ENCODE results near the gene KLC3. TPM values are rescaled to one million over a fixed set of nuclear protein-coding genes. Genes with fewer than 3 reads are reported as not detected.

The KLC3 gene
- total RNA-seq, 1 experiment from 2014 or later = 0.49 TPM

GRCh38 chr19:45303269-45304060, 37.1 kb upstream of the KLC3 start:
- no TSS peak for BruUV-seq (replicated peaks)
- TF ChIP-seq TCF7L2 (IDR thresholded peaks at IDR 0.05; ENCODE audit: low read depth, low read length) = no peak
- TF ChIP-seq SIN3A (IDR thresholded peaks at IDR 0.05; ENCODE audit: borderline replicate concordance, insufficient read depth, low read depth, low read length) = no peak
- TF ChIP-seq REST (IDR thresholded peaks at IDR 0.05; ENCODE audit: insufficient read depth in 1 of 2, low read depth in 2 of 2, low read length in 1 of 2) = no peak
- TF ChIP-seq POLR2AphosphoS5 (IDR thresholded peaks at IDR 0.05; ENCODE audit: low read depth, low read length) = no peak
- no peak for TF ChIP-seq CTCF (IDR thresholded peaks at IDR 0.05)
- POLR2A ChIA-PET = no interaction called here
- CTCF ChIA-PET = no interaction called here
- Histone ChIP-seq H3K36me3 (ENCODE audit: control insufficient read depth, insufficient read depth, low read length) (no peaks in the 10 kb centered on the region), H3K27ac (ENCODE audit: low read length) (no peak overlapping the region), H3K9me3 (ENCODE audit: control insufficient read depth, insufficient read depth, low read depth, low read length) (no peaks in the 10 kb centered on the region), H3K4me3 (ENCODE audit: low read depth in 2 of 2, low read length in 2 of 2) (no peak overlapping the region), H3K4me1 (ENCODE audit: control insufficient read depth, insufficient read depth, low read length) (no peaks in the 10 kb centered on the region), H3K27me3 (ENCODE audit: control insufficient read depth, insufficient read depth, low read length) (no peaks in the 10 kb centered on the region)
- ATAC-seq (no peak), DNase-seq (ENCODE audit: low read depth, low spot score) (no peak)
- intact Hi-C loops (cut with micrococcal nuclease; ENCODE audit: unreplicated experiment) (no loop called here), in situ Hi-C loops (cut with HindIII; ENCODE audit: low pct_unique_long_range_greater_than_20kb, low sequenced_read_pairs) (no loop called here)

- Histone ChIP-seq H3K36me3 (ENCODE audit: control insufficient read depth, insufficient read depth, low read length) (no peaks in the 10 kb centered on the region), H3K27me3 (ENCODE audit: control insufficient read depth, insufficient read depth, low read length) (no peaks in the 10 kb centered on the region), H3K4me1 (ENCODE audit: control insufficient read depth, insufficient read depth, low read length) (no peaks in the 10 kb centered on the region), H3K4me3 (ENCODE audit: low read depth in 2 of 2, low read length in 2 of 2) (no peak overlapping the region), H3K27ac (ENCODE audit: low read length) (no peak overlapping the region), H3K9me3 (ENCODE audit: control insufficient read depth, insufficient read depth, low read depth, low read length) (no peaks in the 10 kb centered on the region)
- ATAC-seq (peak; percentile 28; the same call in 1 of the 2 replicates), DNase-seq (ENCODE audit: low read depth, low spot score) (no peak)
- TF ChIP-seq TCF7L2 (IDR thresholded peaks at IDR 0.05; ENCODE audit: low read depth, low read length) (no peak), SIN3A (IDR thresholded peaks at IDR 0.05; ENCODE audit: borderline replicate concordance, insufficient read depth, low read depth, low read length) (no peak), CTCF (IDR thresholded peaks at IDR 0.05) (no peak), POLR2AphosphoS5 (IDR thresholded peaks at IDR 0.05; ENCODE audit: low read depth, low read length) (no peak), REST (IDR thresholded peaks at IDR 0.05; ENCODE audit: insufficient read depth in 1 of 2, low read depth in 2 of 2, low read length in 1 of 2) (no peak)
- in situ Hi-C loops (cut with HindIII; ENCODE audit: low pct_unique_long_range_greater_than_20kb, low sequenced_read_pairs) (no loop called here), intact Hi-C loops (cut with micrococcal nuclease; ENCODE audit: unreplicated experiment) (no loop called here)
- TSS peak; percentile 79 for BruUV-seq (replicated peaks)
- ChIA-PET CTCF (no interaction called here), POLR2A (no interaction called here)
Measured at GRCh38 chr19:45304141-45304926, 36.2 kb upstream of the KLC3 start.

All from Panc1 (cell line).